K562 (cell line): ENCODE data around the gene ZNRD2. TPM values are rescaled to one million over a fixed set of nuclear protein-coding genes. Genes with fewer than 3 reads are reported as not detected.

Source experiments
- EP300 ChIP-seq: IDR thresholded peaks from 2 replicates; pipeline ENCODE4 v1.6.1; 2012; ENCODE audit warnings: low read length, improper control_type of control experiment
- FOXM1 ChIP-seq, 2 experiments: fragments of 450-650 bp in 1 of 2; sonication (generic) in 1 of 2; formaldehyde crosslinking in 1 of 2; IDR thresholded peaks; 2 replicates each; pipeline versions ENCODE4 v1.6.1 to v1.9.0; 2017 to 2022; ENCODE audit warnings: low read depth in 2 of 2, mild to moderate bottlenecking in 2 of 2, missing genetic modification reagents in 1 of 2, moderate library complexity in 1 of 2
- NCOA6 ChIP-seq: fragments of 450-650 bp; IDR thresholded peaks from 2 replicates; pipeline ENCODE4 v1.6.1; 2017; ENCODE audit warnings: mild to moderate bottlenecking
- PATZ1 ChIP-seq: fragments of 250-450 bp; sonication (Bioruptor Pico); IDR thresholded peaks from 2 replicates; pipeline ENCODE4 v1.5.0; 2020; ENCODE audit warnings: mild to moderate bottlenecking, borderline replicate concordance
- REST ChIP-seq, 2 experiments: fragments of 450-650 bp; formaldehyde crosslinking in 1 of 2; IDR thresholded peaks; 2 replicates each; pipeline versions ENCODE4 v1.4.0 to v1.6.1; 2014 to 2020; ENCODE audit warnings: mild to moderate bottlenecking in 2 of 2, borderline replicate concordance in 1 of 2, low read depth in 1 of 2
- ZNF407 ChIP-seq: fragments of 450-650 bp; IDR thresholded peaks from 2 replicates; pipeline ENCODE4 v1.6.1; 2016; ENCODE audit warnings: low read depth
- polyA plus RNA-seq, 8 experiments: library from polyadenylated mRNA; depleted of rRNA in 4 of 8; stranded (reverse) in 5 of 8; unstranded in 3 of 8; fragments of >200 nt; fragmentation: Nextera tagmentation in 2 of 8; fragmentation: Illumina TruSeq in 1 of 8; extraction: Ambion mirVana in 2 of 8; extraction: Trizol in 1 of 8; gene quantifications; 2 replicates each; pipeline versions ENCODE4 v1.2.1 to v1.2.3, GENCODE V29; 2011 to 2014; ENCODE audit warnings: inconsistent platforms in 1 of 8, missing spikeins in 1 of 8
- total RNA-seq, 7 experiments: library from RNA; depleted of rRNA in 6 of 7; stranded (reverse); fragments of >200 nt in 6 of 7; fragmentation: Illumina TruSeq in 2 of 7; extraction: Trizol in 2 of 7; gene quantifications; 2 replicates each; pipeline versions ENCODE4 v1.2.1 to v1.2.3, GENCODE V29; 2011 to 2021; ENCODE audit warnings: low replicate concordance in 1 of 7

ZNRD2 gene
- total and polyA plus RNA-seq, 9 of the 15 experiments (the other 6 are each of a cell fraction or from before 2014, with no cell fraction given) = 13.4 to 129 (median 60.4) TPM

- TF ChIP-seq PATZ1 (CRISPR knock-in tag) (no peak), REST (IDR thresholded peaks at IDR 0.05; ENCODE audit: borderline replicate concordance) (no peak), REST (CRISPR knock-in tag; IDR thresholded peaks at IDR 0.05; ENCODE audit: low read depth) (no peak), NCOA6 (no peak), EP300 (no peak), ZNF407 (no peak), FOXM1 (IDR thresholded peaks at IDR 0.05; ENCODE audit: low read depth) (no peak), FOXM1 (CRISPR knock-in tag; IDR thresholded peaks at IDR 0.05; ENCODE audit: low read depth) (no peak)
Observed at GRCh38 chr11:65551572-65552387, 18.5 kb upstream of the ZNRD2 start (continued).
